OCI-LY1 (cell line): ENCODE data around the gene PACSIN1.

Experiments used
- H2AFZ ChIP-seq: fragments of 200-600 bp; sonication (generic), shearing (Covaris generic); 2 replicates; pipeline ENCODE4 v1.6.0; 2014; ENCODE audit warnings: antibody characterized with exemption, mild to moderate bottlenecking, low read length
- H3F3A ChIP-seq: fragments of 200-600 bp; sonication (generic), shearing (Covaris generic); 2 replicates; pipeline ENCODE4 v1.6.0; 2014; ENCODE audit warnings: mild to moderate bottlenecking, antibody characterized with exemption, low read length, moderate library complexity; ENCODE audit not compliant: insufficient read depth
- H3K27ac ChIP-seq: fragments of 200-600 bp; sonication (generic); 2 replicates; pipeline ENCODE4 v1.5.1; 2014; ENCODE audit warnings: low read length, mixed run types, mild to moderate bottlenecking, low read depth; ENCODE audit not compliant: poor library complexity, severe bottlenecking
- H3K27me3 ChIP-seq: fragments of 200-600 bp; sonication (generic); 2 replicates; pipeline ENCODE4 v1.6.0; 2014; ENCODE audit warnings: antibody characterized with exemption, mild to moderate bottlenecking, low read length, moderate library complexity; ENCODE audit not compliant: insufficient read depth
- H3K36me3 ChIP-seq: fragments of 200-600 bp; sonication (generic); 2 replicates; pipeline ENCODE4 v1.6.1; 2014; ENCODE audit warnings: mild to moderate bottlenecking, antibody characterized with exemption, low read length, moderate library complexity, mixed read lengths; ENCODE audit not compliant: insufficient read depth
- H3K4me1 ChIP-seq: fragments of 200-600 bp; sonication (generic); 2 replicates; pipeline ENCODE4 v1.5.1; 2014; ENCODE audit warnings: mild to moderate bottlenecking, low read length, moderate library complexity; ENCODE audit not compliant: insufficient read depth, severe bottlenecking
- H3K4me2 ChIP-seq: fragments of 200-600 bp; sonication (generic), shearing (Covaris generic); 2 replicates; pipeline ENCODE4 v1.6.1; 2014; ENCODE audit warnings: low read length
- H3K4me3 ChIP-seq: fragments of 200-600 bp; sonication (generic); 2 replicates; pipeline ENCODE4 v1.5.1; 2014; ENCODE audit warnings: low read length, low read depth, mild to moderate bottlenecking, mixed read lengths; ENCODE audit not compliant: poor library complexity, severe bottlenecking
- H3K79me2 ChIP-seq: fragments of 200-600 bp; shearing (Covaris generic); 2 replicates; pipeline ENCODE4 v1.6.1; 2016; ENCODE audit warnings: mixed run types, low read length, mixed read lengths; ENCODE audit not compliant: insufficient read depth
- H3K9ac ChIP-seq: fragments of 200-600 bp; sonication (generic), shearing (Covaris generic); 2 replicates; pipeline ENCODE4 v1.6.1; 2014; ENCODE audit warnings: mild to moderate bottlenecking, low read length, mixed read lengths
- H3K9me2 ChIP-seq: fragments of 200-600 bp; sonication (generic), shearing (Covaris generic); 2 replicates; pipeline ENCODE4 v1.6.1; 2014; ENCODE audit warnings: low read depth, mild to moderate bottlenecking, low read length, mixed read lengths
- H3K9me3 ChIP-seq: fragments of 200-600 bp; shearing (Covaris generic); 2 replicates; pipeline ENCODE4 v1.6.1; 2014; ENCODE audit warnings: low read length, mixed read lengths
- H4K20me1 ChIP-seq: fragments of 200-600 bp; sonication (generic), shearing (Covaris generic); 2 replicates; pipeline ENCODE4 v1.6.0; 2016; ENCODE audit warnings: mild to moderate bottlenecking, low read length; ENCODE audit not compliant: insufficient read depth
- CTCF ChIP-seq: fragments of 200-600 bp; sonication (generic), shearing (Covaris generic); IDR thresholded peaks from 2 replicates; pipeline ENCODE4 v1.5.1; 2017; ENCODE audit warnings: mild to moderate bottlenecking, antibody characterized with exemption, low read length, moderate library complexity, mixed read lengths
- EZH2 ChIP-seq: fragments of 200-600 bp; sonication (generic), shearing (Covaris generic); IDR thresholded peaks from 2 replicates; pipeline ENCODE4 v1.8.0; 2017; ENCODE audit warnings: borderline replicate concordance, mixed run types, mild to moderate bottlenecking, antibody characterized with exemption, low read length, moderate library complexity, mixed read lengths

Gene PACSIN1

GRCh38 chr6:34521463-34522285, 55.8 kb downstream of the PACSIN1 start:
- Histone ChIP-seq H3K9ac (no peak overlapping the region), H3F3A (no peaks in the 10 kb centered on the region)

GRCh38 chr6:34522761-34523160, 56.9 kb downstream of the PACSIN1 start:
- Histone ChIP-seq H4K20me1 (no peaks in the 10 kb centered on the region), H3K79me2 (no peaks in the 10 kb centered on the region), H2AFZ (no peak overlapping the region), H3K27me3 (no peaks in the 10 kb centered on the region), H3K9ac (no peak overlapping the region), H3F3A (no peaks in the 10 kb centered on the region), H3K4me2 (no peak overlapping the region), H3K36me3 (no peaks in the 10 kb centered on the region), H3K4me3 (no peak overlapping the region), H3K27ac (no peak overlapping the region), H3K4me1 (peaks cover 9% of the 10 kb centered on the region), H3K9me3 (no peaks in the 10 kb centered on the region), H3K9me2 (no peaks in the 10 kb centered on the region)
- TF ChIP-seq CTCF: no peak
- no peak for TF ChIP-seq EZH2

More at GRCh38 chr6:34521463-34522285, 55.8 kb downstream of the PACSIN1 start:
- H3K36me3 ChIP-seq: no peaks in the 10 kb centered on the region
- no peak overlapping the region for H3K4me2 ChIP-seq
- no peak overlapping the region for H2AFZ ChIP-seq
- H3K27ac ChIP-seq: no peak overlapping the region
- peaks cover 3% of the 10 kb centered on the region for H3K4me1 ChIP-seq
- TF ChIP-seq CTCF: no peak
- TF ChIP-seq EZH2: no peak
- no peak overlapping the region for H3K4me3 ChIP-seq
- H3K27me3 ChIP-seq: no peaks in the 10 kb centered on the region
- H3K9me3 ChIP-seq: no peaks in the 10 kb centered on the region
- H3K9me2 ChIP-seq: no peaks in the 10 kb centered on the region
- no peaks in the 10 kb centered on the region for H4K20me1 ChIP-seq
- H3K79me2 ChIP-seq: no peaks in the 10 kb centered on the region

- peaks cover 9% of the 10 kb centered on the region for H3K4me1 ChIP-seq
- no peaks in the 10 kb centered on the region for H3K79me2 ChIP-seq
- H3K4me2 ChIP-seq: no peak overlapping the region
- no peaks in the 10 kb centered on the region for H3F3A ChIP-seq
- no peak overlapping the region for H2AFZ ChIP-seq
- TF ChIP-seq EZH2: no peak
- no peak for TF ChIP-seq CTCF
- no peak overlapping the region for H3K9ac ChIP-seq
- no peaks in the 10 kb centered on the region for H3K9me3 ChIP-seq
- no peaks in the 10 kb centered on the region for H3K9me2 ChIP-seq
- no peak overlapping the region for H3K4me3 ChIP-seq
- H3K27ac ChIP-seq: no peak overlapping the region
- H3K27me3 ChIP-seq: no peaks in the 10 kb centered on the region
- H3K36me3 ChIP-seq: no peaks in the 10 kb centered on the region
- no peaks in the 10 kb centered on the region for H4K20me1 ChIP-seq
Observed at GRCh38 chr6:34523441-34524206, 57.7 kb downstream of the PACSIN1 start.
